NT2/D1 (cell line): ENCODE data around the gene DAPL1.

Experiments
- DNase-seq: peaks from one replicate; pipeline ENCODE4 v3.0.0-alpha.2; 2011; ENCODE audit warnings: low read depth, low spot score
- H3K27me3 ChIP-seq: 2 replicates; pipeline ENCODE4 v1.6.0; 2011; ENCODE audit warnings: mild to moderate bottlenecking; ENCODE audit not compliant: insufficient read length, insufficient read depth
- H3K36me3 ChIP-seq: 2 replicates; pipeline ENCODE4 v1.6.1; 2011; ENCODE audit warnings: mild to moderate bottlenecking, low read length, mixed read lengths; ENCODE audit not compliant: insufficient read depth, insufficient read length
- H3K4me1 ChIP-seq: 2 replicates; pipeline ENCODE4 v1.5.1; 2011; ENCODE audit not compliant: insufficient read depth, insufficient read length
- H3K4me3 ChIP-seq: 2 replicates; pipeline ENCODE4 v1.5.1; 2011; ENCODE audit warnings: low read depth; ENCODE audit not compliant: insufficient read length
- H3K9ac ChIP-seq: 2 replicates; pipeline ENCODE4 v1.6.0; 2011; ENCODE audit warnings: low read depth; ENCODE audit not compliant: insufficient read length
- H3K9me3 ChIP-seq: 2 replicates; pipeline ENCODE4 v1.5.1; 2011; ENCODE audit warnings: mild to moderate bottlenecking, low read length; ENCODE audit not compliant: insufficient read depth
- SUZ12 ChIP-seq: IDR thresholded peaks from 2 replicates; pipeline ENCODE4 v1.6.1; 2011; ENCODE audit not compliant: insufficient read length, insufficient read depth; ENCODE audit errors: extremely low read depth
- YY1 ChIP-seq: IDR thresholded peaks from 2 replicates; pipeline ENCODE4 v1.6.1; 2011; ENCODE audit not compliant: insufficient read length, insufficient read depth
- ZNF274 ChIP-seq: IDR thresholded peaks from 2 replicates; pipeline ENCODE4 v1.6.1; 2011; ENCODE audit warnings: mild to moderate bottlenecking, low read depth, low read length

Gene DAPL1

DNA sequence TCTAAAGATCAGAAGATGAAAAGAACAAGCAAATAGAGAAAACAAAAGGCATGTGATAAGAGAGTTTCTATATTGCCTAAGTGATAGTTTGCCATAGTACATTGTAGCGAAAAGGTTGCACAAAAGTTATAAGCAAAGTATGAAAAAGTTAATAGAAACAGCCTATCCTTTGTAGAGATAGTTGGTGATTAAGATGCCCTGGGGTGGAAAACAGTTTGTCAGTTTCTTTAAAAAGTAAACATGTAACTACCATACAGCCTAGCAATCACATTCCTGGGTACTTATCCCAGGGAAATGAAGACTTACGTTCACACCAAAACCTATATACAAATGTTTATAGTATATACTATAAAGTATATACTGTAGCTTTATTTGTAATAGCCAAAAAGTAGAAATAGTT lies 16.9 kb upstream of the DAPL1 start:
- H3K4me1 ChIP-seq = no peaks in the 10 kb centered on the region
- no peak overlapping the region for H3K9ac ChIP-seq
- no peak for TF ChIP-seq SUZ12
- TF ChIP-seq YY1 = no peak
- no peak for DNase-seq
- no peaks in the 10 kb centered on the region for H3K9me3 ChIP-seq
- no peaks in the 10 kb centered on the region for H3K27me3 ChIP-seq
- no peak overlapping the region for H3K4me3 ChIP-seq
- no peaks in the 10 kb centered on the region for H3K36me3 ChIP-seq

DNA sequence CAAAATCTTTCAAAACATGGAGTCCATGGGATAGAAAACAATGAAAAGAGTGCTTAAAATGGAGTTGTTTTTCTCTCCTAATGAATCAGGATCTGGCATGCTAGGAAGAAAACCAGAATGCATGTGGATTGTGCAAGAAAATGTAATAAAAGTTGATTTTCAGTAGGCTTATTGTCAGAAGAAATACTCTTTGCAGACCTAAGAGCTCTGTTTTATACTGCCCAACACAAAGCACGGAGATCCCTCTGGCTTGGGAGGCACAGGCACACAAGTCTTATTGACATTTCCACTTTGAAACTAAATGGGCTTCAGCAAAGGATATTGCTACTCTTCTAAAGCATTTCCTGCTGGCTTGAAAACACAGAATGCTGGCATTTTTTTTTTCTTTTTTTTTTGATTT lies 15.5 kb upstream of the DAPL1 start:
- Histone ChIP-seq H3K9ac (no peak overlapping the region), H3K9me3 (no peaks in the 10 kb centered on the region), H3K36me3 (no peaks in the 10 kb centered on the region), H3K4me1 (no peaks in the 10 kb centered on the region), H3K27me3 (no peaks in the 10 kb centered on the region), H3K4me3 (no peak overlapping the region)
- TF ChIP-seq SUZ12 = no peak
- TF ChIP-seq YY1 = no peak
- no peak for TF ChIP-seq ZNF274
- no peak for DNase-seq

DNA sequence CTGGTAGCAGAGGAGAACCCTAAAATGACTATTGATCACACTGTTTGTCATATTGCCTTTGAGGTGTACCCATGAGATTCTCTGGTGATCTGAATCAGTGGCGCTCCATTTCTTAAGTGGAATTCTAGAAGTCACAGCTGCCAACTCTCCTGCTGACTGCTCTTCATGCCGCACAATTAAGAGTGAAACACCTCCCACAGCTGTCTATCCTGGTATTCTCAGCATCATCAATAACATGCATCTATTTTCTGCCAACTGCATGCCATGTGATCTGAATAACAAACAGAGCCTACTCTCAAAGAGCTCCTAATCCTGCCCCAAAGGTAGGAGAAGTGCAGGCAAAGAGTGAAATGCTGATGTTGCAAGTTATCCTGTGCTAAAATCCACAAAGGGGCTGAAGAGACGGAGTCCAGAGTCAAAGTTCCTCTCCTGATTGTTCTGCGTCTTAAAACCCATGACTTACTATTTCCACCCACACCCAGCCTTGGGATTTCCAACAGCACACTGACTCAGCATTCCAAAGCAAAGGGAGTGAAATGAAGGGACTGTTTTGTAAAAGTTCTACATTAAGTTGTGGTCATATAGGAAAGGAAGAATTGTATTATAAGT lies 13.7 kb upstream of the DAPL1 start:
- DNase-seq = no peak
- Histone ChIP-seq H3K27me3 (no peaks in the 10 kb centered on the region), H3K4me3 (no peak overlapping the region), H3K36me3 (no peaks in the 10 kb centered on the region), H3K4me1 (no peaks in the 10 kb centered on the region), H3K9ac (no peak overlapping the region), H3K9me3 (no peaks in the 10 kb centered on the region)
- TF ChIP-seq SUZ12 (no peak), YY1 (no peak), ZNF274 (no peak)

DNA sequence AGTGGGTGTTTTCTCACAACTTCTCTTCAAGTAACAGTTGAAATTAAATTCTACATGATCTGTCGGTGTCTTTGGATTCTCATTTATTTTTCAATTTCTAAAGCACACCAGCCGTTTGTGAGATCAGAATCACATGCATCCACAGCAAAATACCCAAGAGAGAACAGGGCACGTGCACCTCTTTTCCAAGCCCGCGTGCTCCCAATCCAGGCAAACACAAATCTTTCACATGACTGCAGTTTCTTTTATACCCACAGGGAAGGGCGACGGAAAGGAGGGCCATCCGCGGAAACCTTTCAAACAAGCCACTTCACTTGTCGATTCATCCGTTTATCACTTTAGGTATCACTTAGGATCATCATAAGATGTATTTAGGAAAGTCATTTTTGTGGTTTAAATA lies 13.0 kb upstream of the DAPL1 start:
- no peaks in the 10 kb centered on the region for H3K4me1 ChIP-seq
- H3K4me3 ChIP-seq = no peak overlapping the region
- no peaks in the 10 kb centered on the region for H3K27me3 ChIP-seq
- no peak overlapping the region for H3K9ac ChIP-seq
- no peaks in the 10 kb centered on the region for H3K36me3 ChIP-seq
- DNase-seq = no peak
- TF ChIP-seq YY1 = no peak
- TF ChIP-seq SUZ12 = no peak
- TF ChIP-seq ZNF274 = no peak
- H3K9me3 ChIP-seq = peaks cover 5% of the 10 kb centered on the region; the same call in 1 of the 2 replicates

DNA sequence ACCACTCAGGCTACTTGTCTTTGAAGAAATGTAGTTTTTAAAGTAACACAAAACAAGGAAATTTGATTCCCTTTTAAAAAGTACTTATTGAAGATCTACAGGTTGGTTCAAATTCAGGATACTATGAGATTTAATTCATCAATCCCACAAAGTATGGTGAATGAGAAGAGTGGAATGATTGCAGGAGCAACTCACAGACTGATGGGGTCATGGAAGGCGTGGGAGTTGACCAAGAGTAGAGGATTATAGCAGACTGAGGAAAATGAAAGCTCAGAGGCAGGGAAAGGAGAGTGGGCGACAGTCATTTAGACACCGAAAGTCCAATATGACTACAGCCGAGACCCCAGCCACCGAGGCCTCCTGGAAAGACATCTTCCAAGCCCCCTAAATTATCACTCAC lies 12.5 kb upstream of the DAPL1 start:
- Histone ChIP-seq H3K4me3 (no peak overlapping the region), H3K9me3 (peaks cover 9% of the 10 kb centered on the region; the same call in 1 of the 2 replicates), H3K27me3 (no peaks in the 10 kb centered on the region), H3K36me3 (no peaks in the 10 kb centered on the region), H3K4me1 (no peaks in the 10 kb centered on the region), H3K9ac (no peak overlapping the region)
- DNase-seq = no peak
- TF ChIP-seq YY1 (no peak), SUZ12 (no peak), ZNF274 (no peak)

DNA sequence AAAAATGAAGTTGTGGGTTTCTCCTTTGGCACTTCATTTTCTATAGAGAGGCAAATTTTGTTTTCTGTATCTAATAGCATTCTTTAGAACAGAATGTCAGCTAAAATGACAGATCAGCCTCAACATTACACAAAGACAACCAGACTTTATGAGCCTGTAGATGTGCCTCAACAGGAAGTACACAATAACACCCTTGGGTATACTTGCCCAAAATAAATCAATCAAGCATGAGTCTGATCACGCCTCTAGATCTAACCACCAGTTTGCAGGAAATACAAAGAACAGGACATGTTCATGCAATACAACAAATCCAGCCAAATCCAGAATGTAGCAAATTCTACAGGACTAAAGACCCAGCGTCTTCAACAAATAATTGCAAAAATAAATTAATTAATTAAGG lies 11.2 kb upstream of the DAPL1 start:
- Histone ChIP-seq H3K36me3 (no peaks in the 10 kb centered on the region), H3K27me3 (no peaks in the 10 kb centered on the region), H3K9ac (no peak overlapping the region), H3K4me3 (no peak overlapping the region), H3K9me3 (peaks cover 13% of the 10 kb centered on the region; the same call in 1 of the 2 replicates), H3K4me1 (no peaks in the 10 kb centered on the region)
- TF ChIP-seq SUZ12 (no peak), ZNF274 (no peak), YY1 (no peak)
- no peak for DNase-seq

DNA sequence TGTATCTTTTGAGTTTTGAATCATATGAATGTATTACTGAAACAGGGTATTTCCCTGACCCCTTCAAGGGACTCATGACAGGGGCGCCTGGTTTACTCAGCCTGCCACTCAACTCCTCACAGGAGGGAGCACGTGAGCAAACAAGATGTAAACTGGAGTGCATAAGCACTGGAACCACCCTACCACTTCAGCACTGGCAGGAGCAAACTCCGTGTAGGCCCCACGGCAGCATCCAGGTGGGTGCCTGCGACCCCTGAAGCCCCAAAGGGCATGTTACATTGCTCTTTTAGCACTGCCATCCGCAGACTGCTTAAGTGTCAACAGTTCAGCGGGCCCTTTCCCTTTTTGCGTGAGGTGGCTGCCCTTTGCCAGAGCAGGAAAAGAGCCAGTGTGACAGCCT lies 8.2 kb upstream of the DAPL1 start:
- no peak overlapping the region for H3K4me3 ChIP-seq
- TF ChIP-seq ZNF274 (no peak), SUZ12 (no peak)
- no peak overlapping the region for H3K9ac ChIP-seq
- no peaks in the 10 kb centered on the region for H3K36me3 ChIP-seq
- H3K9me3 ChIP-seq = peaks cover 13% of the 10 kb centered on the region; the same call in 1 of the 2 replicates
- no peaks in the 10 kb centered on the region for H3K27me3 ChIP-seq
- H3K4me1 ChIP-seq = peaks cover 2% of the 10 kb centered on the region
- DNase-seq = no peak

DNA sequence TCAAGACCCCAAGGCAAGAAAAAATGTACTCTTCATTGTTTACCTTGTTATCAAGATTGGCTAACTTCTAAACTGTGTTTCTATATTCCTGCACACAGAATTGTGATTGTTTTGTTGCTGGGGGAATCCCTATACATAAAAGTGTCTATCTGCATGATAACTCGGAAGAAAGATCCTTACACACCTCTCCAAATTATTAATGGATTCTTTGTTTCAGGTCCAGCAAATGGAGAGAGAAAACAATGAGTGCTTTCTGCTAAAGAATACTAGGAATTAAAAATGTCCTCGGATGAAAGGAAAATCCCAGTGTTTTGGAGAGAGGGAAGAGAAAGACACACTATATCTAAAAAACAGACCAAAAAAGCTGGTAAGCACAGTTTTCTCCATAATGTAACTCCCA lies 6.2 kb upstream of the DAPL1 start:
- peaks cover 2% of the 10 kb centered on the region for H3K4me1 ChIP-seq
- no peak for DNase-seq
- no peak overlapping the region for H3K4me3 ChIP-seq
- H3K9me3 ChIP-seq = peaks cover 13% of the 10 kb centered on the region; the same call in 1 of the 2 replicates
- H3K36me3 ChIP-seq = no peaks in the 10 kb centered on the region
- H3K9ac ChIP-seq = no peak overlapping the region
- no peak for TF ChIP-seq SUZ12
- H3K27me3 ChIP-seq = no peaks in the 10 kb centered on the region
